ENCODE data around the gene PPDPF. TPM values are rescaled to one million over a fixed set of nuclear protein-coding genes. Genes with fewer than 3 reads are reported as not detected.
"Not testable (repeated sequence)": the region's sequence is repeated elsewhere in the genome, so short reads cannot be mapped to it uniquely, and the experiment has no call there.

The PPDPF gene
- total RNA-seq, 2 donors from 2014 or later = 65.5 to 87.5 TPM

DNA sequence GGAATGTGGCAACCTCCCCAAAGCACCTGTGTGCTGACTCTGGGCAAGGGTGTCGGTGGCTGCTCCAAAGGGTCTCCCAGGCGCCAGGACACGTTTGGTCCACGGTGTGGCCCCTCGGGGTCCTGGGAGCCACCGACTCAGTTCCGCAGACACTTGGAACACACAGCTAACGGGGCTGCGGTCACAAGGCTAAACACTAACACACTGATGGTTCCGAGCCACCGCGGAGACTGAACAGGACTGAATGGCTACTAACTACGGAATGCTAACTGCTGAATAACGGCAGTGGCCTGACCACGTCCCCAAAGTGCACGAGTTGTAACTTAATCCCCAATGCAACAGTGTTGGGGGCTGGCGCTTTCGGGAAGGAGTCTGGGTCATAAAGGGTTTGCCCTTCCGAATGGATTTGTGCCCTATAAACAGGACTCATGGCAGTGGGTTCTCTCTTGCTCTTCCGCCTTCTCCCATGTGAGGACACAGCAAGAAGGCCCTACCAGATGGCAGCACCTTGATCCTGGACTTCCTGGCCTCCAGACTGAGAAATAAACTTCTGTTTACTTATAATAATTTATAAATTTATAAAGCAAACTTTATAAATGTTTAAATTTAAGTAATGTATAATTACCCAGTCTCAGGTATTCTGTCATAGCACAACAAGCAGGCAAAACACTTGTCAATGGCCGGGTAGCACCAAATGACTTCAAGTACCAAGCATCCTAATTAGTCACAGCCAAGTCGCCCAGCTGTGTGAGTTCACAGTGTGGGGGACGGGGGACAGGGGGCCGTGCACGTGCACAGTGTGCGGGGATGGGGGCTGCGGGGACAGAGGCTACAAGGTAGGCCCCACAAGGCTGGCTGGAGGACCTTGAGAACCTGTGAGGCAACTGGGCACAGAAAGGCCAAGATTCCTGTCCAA, 19.4 kb upstream of the PPDPF start:
- Mint-ChIP-seq H3K4me3 (no peak overlapping the region), H3K27me3 (peaks cover 11% of the 10 kb centered on the region), H3K4me1 (no peaks in the 10 kb centered on the region), H3K27ac (no peak overlapping the region), H3K9me3 (peaks cover 4% of the 10 kb centered on the region), H3K36me3 (ENCODE audit: low read depth) (no peaks in the 10 kb centered on the region)
- ATAC-seq (replicated peaks) = no peak

GRCh38 chr20:63501818-63502670, 18.5 kb upstream of the PPDPF start:
- peaks cover 11% of the 10 kb centered on the region for H3K27me3 Mint-ChIP-seq
- H3K4me3 Mint-ChIP-seq = no peak overlapping the region
- H3K9me3 Mint-ChIP-seq = peaks cover 4% of the 10 kb centered on the region
- H3K27ac Mint-ChIP-seq = no peak overlapping the region
- ATAC-seq (replicated peaks) = no peak
- H3K4me1 Mint-ChIP-seq = no peaks in the 10 kb centered on the region
- no peaks in the 10 kb centered on the region for H3K36me3 Mint-ChIP-seq (ENCODE audit: low read depth)

DNA sequence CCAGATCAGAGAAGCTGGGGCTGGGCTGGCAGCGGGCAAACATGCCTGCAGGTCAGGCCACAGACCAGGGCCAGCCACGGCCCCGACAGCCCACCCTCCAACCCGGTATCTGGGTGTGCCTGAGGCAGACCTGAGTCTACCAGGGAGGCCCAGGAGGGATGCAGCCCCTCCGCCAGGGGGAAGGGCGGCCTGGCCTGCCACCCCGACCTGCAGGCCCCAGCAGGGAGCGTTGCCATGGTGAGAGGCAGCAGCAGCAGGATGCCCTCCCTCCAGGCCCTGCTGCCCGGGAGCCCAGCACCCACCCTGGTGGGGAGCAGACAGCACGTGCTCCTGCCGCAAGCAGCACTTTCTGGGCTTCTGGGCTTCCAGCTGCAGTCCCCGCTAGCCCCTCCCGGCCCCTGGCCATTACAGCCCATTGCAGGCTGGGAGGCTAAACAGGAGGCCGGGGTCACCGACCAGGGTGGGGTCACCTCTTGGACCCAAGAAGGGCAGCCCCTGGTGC, 17.8 kb upstream of the PPDPF start:
- peaks cover 10% of the 10 kb centered on the region for H3K27me3 Mint-ChIP-seq
- no peak overlapping the region for H3K27ac Mint-ChIP-seq
- H3K9me3 Mint-ChIP-seq = peaks cover 4% of the 10 kb centered on the region
- H3K4me1 Mint-ChIP-seq = no peaks in the 10 kb centered on the region
- no peak for ATAC-seq (replicated peaks)
- no peaks in the 10 kb centered on the region for H3K36me3 Mint-ChIP-seq (ENCODE audit: low read depth)
- no peak overlapping the region for H3K4me3 Mint-ChIP-seq

GRCh38 chr20:63503524-63503923, 17.0 kb upstream of the PPDPF start:
- no peak overlapping the region for H3K4me3 Mint-ChIP-seq
- no peak overlapping the region for H3K27ac Mint-ChIP-seq
- H3K4me1 Mint-ChIP-seq = no peaks in the 10 kb centered on the region
- H3K9me3 Mint-ChIP-seq = peaks cover 4% of the 10 kb centered on the region
- no peak for ATAC-seq (replicated peaks)
- peaks cover 10% of the 10 kb centered on the region for H3K27me3 Mint-ChIP-seq
- H3K36me3 Mint-ChIP-seq (ENCODE audit: low read depth) = no peaks in the 10 kb centered on the region

DNA sequence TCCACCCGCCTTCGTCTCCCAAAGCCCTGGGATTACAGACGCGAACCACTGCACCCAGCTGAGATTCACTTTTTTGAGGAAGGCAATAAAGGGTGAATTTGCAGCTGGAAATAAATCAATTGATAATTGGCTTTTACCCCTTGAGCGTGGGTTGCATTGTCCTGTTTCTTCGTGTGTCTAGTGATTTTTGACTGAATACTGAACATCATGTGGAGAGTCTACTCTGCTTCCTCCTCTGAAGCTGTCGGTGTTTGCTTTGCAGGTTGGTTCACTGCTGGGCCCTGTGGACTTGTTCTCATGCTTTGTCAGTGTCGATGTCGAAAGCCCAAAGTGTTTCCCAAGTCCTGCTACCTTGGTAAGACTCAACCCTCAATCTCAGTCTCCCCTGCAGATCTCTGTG, 15.9 kb upstream of the PPDPF start:
- Mint-ChIP-seq H3K4me1 (no peaks in the 10 kb centered on the region), H3K4me3 (no peak overlapping the region), H3K27me3 (peaks cover 16% of the 10 kb centered on the region), H3K9me3 (peaks cover 4% of the 10 kb centered on the region), H3K27ac (no peak overlapping the region), H3K36me3 (ENCODE audit: low read depth) (no peaks in the 10 kb centered on the region)
- ATAC-seq (replicated peaks) = no peak

GRCh38 chr20:63505281-63505680, 15.3 kb upstream of the PPDPF start:
- no peak overlapping the region for H3K4me3 Mint-ChIP-seq
- no peaks in the 10 kb centered on the region for H3K36me3 Mint-ChIP-seq (ENCODE audit: low read depth)
- peaks cover 20% of the 10 kb centered on the region for H3K27me3 Mint-ChIP-seq
- H3K4me1 Mint-ChIP-seq = no peaks in the 10 kb centered on the region
- no peak for ATAC-seq (replicated peaks)
- H3K9me3 Mint-ChIP-seq = peaks cover 4% of the 10 kb centered on the region
- no peak overlapping the region for H3K27ac Mint-ChIP-seq

DNA sequence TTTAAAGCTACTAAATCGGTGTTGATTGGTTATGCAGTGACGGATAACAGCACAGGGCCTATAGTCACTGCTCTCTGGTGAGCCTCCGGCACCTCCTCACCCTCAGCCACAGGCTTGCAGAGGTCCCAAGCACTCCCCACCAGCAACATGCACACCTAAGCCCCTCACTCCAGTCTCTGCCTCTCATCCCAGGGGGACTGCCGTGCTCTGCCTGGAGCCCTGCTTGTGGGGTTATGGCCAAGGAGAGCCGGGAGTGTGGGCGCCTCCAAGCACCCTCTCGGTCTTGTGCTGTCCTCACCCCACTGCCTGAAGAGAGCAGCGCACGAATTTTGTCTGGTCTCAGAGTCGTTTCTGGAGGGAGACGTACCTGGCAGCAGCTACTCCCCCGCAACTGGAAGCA, 14.8 kb upstream of the PPDPF start:
- no peak for ATAC-seq (replicated peaks)
- H3K4me3 Mint-ChIP-seq = no peak overlapping the region
- H3K4me1 Mint-ChIP-seq = no peaks in the 10 kb centered on the region
- no peak overlapping the region for H3K27ac Mint-ChIP-seq
- H3K36me3 Mint-ChIP-seq (ENCODE audit: low read depth) = no peaks in the 10 kb centered on the region
- H3K27me3 Mint-ChIP-seq = peaks cover 20% of the 10 kb centered on the region
- H3K9me3 Mint-ChIP-seq = peaks cover 4% of the 10 kb centered on the region

- H3K27me3 Mint-ChIP-seq = peaks cover 23% of the 10 kb centered on the region
- peak; percentile 41 for ATAC-seq (replicated peaks)
- peaks cover 4% of the 10 kb centered on the region for H3K9me3 Mint-ChIP-seq
- no peak overlapping the region for H3K4me3 Mint-ChIP-seq
- H3K27ac Mint-ChIP-seq = no peak overlapping the region
- no peaks in the 10 kb centered on the region for H3K36me3 Mint-ChIP-seq (ENCODE audit: low read depth)
- H3K4me1 Mint-ChIP-seq = no peaks in the 10 kb centered on the region
Observed at GRCh38 chr20:63507083-63507743, 13.4 kb upstream of the PPDPF start.

DNA sequence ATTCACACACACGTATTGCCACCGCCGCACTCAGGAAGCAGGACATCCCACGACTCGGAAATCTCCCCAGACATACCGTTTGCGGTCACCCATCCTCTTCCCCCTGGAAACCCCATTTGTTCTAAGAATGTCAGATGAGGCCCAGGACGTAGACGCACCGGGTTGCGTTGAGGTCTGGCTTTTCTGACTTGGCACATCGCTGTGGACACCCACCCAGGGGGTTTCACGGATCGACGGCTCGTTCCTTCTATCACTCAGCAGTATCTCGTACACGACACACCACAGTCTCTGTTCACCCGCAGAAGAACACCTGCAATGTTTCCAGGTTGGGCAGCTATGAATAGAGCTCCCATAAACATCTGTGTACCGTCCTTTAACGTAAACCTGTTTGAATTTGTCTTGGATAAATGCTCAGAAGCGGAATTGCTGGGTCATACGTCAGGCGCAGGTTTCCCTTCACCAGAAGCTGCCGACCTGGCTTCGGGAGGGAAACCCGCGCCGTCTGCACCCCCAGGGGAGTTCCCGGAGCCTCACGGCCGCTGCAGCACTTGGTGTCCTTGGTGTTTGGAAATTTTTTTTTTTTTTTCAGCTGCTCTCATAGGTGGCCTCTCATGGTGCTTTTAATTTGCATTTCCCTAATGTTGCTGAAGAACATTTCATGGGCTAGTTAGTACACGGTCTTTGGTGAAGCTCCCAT, 12.3 kb upstream of the PPDPF start:
- peak; percentile 78 for ATAC-seq (replicated peaks)
- H3K4me1 Mint-ChIP-seq = no peaks in the 10 kb centered on the region
- peaks cover 30% of the 10 kb centered on the region for H3K27me3 Mint-ChIP-seq
- H3K9me3 Mint-ChIP-seq = peaks cover 4% of the 10 kb centered on the region
- H3K4me3 Mint-ChIP-seq = peak overlapping the region; percentile 29
- peak overlapping the region; percentile 10 for H3K27ac Mint-ChIP-seq
- H3K36me3 Mint-ChIP-seq (ENCODE audit: low read depth) = no peaks in the 10 kb centered on the region

- peaks cover 31% of the 10 kb centered on the region for H3K27me3 Mint-ChIP-seq
- ATAC-seq (replicated peaks) = no peak
- no peak overlapping the region for H3K4me3 Mint-ChIP-seq
- H3K27ac Mint-ChIP-seq = no peak overlapping the region
- no peaks in the 10 kb centered on the region for H3K4me1 Mint-ChIP-seq
- H3K36me3 Mint-ChIP-seq (ENCODE audit: low read depth) = no peaks in the 10 kb centered on the region
- H3K9me3 Mint-ChIP-seq = peaks cover 2% of the 10 kb centered on the region
Observed at GRCh38 chr20:63509088-63509564, 11.4 kb upstream of the PPDPF start.

DNA sequence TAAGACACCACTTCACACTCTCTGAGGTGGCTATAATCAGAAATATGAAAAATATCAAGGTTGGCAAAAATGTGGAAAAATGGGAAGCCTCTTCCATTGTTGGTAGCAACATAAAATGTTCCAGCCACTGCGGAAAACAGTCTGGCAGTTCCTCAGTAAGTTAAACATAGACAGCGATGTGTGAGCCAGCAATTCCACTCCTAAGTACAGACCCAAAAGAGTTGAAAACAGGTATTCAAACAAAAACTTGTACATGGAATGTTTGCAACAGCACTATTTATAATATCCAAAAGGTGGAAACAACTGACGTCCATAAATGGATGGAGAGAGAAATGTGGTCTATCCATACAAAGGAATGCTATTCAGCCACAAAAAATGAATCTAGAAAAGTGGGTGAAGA, 7.4 kb upstream of the PPDPF start:
- H3K27me3 Mint-ChIP-seq = peaks cover 27% of the 10 kb centered on the region

GRCh38 chr20:63514520-63514919, 6.0 kb upstream of the PPDPF start:
- not testable (repeated sequence) for ATAC-seq (replicated peaks); H3K4me1 Mint-ChIP-seq; H3K27ac Mint-ChIP-seq; H3K36me3 Mint-ChIP-seq (ENCODE audit: low read depth); H3K9me3 Mint-ChIP-seq; H3K4me3 Mint-ChIP-seq
- H3K27me3 Mint-ChIP-seq = peaks cover 21% of the 10 kb centered on the region

More for the DNA sequence above, 7.4 kb upstream of the PPDPF start:
- no peak for ATAC-seq (replicated peaks)
- Mint-ChIP-seq H3K4me1 (no peaks in the 10 kb centered on the region), H3K9me3 (no peaks in the 10 kb centered on the region), H3K4me3 (no peak overlapping the region), H3K27ac (no peak overlapping the region), H3K36me3 (ENCODE audit: low read depth) (no peaks in the 10 kb centered on the region)

DNA sequence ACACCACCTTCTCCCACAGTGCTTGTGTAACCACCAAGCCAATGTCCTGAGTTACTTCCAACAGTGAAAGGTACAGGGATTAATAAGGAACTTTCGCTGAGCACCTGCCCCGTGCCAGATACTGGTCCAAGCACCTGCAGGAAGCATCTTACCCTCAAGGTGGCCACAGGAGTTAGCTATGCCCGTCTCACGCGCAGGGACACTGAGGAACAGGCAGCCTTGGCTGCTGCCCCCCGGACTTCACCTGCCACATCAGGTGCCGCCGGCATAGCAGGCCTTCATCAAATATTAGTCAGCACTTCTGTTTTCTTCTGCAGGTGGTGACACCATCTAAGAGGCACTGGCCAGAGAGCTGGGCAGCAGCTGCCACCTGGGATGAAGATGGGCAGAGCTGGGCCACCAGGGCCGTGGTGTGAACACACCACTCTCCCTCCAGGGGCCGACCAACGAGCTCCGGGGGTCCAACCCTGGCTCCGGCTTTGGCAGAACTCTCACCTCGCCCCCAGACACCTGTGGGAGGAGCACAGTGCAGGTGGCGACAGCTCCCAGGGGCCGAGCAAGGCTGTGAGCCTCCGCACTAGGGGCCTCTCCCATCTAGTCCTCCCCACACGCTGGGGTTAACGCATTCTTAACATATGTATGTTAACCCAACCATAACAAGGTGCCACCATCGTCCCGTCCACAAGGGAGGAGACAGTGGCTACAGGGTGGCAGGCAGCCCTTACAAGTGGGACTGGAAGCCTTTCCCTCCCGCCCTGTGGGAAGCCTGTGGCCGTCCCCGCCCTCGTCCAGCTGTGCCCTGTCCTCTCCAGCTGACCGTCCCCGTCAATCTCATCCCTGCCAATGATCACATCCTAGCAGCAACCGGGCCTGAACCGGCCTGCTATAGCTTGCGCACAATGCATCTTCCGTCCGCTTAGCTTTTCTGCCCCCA, 2.9 kb upstream of the PPDPF start:
- Mint-ChIP-seq H3K36me3 (ENCODE audit: low read depth) (peaks cover 8% of the 10 kb centered on the region), H3K4me1 (peaks cover 3% of the 10 kb centered on the region), H3K4me3 (peak overlapping the region; percentile 29), H3K9me3 (no peaks in the 10 kb centered on the region), H3K27me3 (peaks cover 12% of the 10 kb centered on the region), H3K27ac (no peak overlapping the region)
- no peak for ATAC-seq (replicated peaks)
